SU-DHL-6 (cell line): Measurements from ENCODE around the gene VWC2L.

Experiments used
- H2AFZ ChIP-seq: fragments of 200-600 bp; sonication (generic); 2 replicates; pipeline ENCODE4 v1.6.1; 2014; ENCODE audit warnings: low read depth, mild to moderate bottlenecking, moderate library complexity, mixed read lengths, antibody characterized with exemption, low read length; ENCODE audit not compliant: severe bottlenecking
- H3F3A ChIP-seq: fragments of 200-600 bp; shearing (Covaris generic); 2 replicates; pipeline ENCODE4 v1.6.0; 2016; ENCODE audit warnings: antibody characterized with exemption, mild to moderate bottlenecking; ENCODE audit not compliant: insufficient read depth
- H3K27ac ChIP-seq: fragments of 200-600 bp; sonication (generic); 2 replicates; pipeline ENCODE4 v1.5.1; 2016; ENCODE audit warnings: low read depth, mild to moderate bottlenecking, low read length, moderate library complexity, mixed read lengths
- H3K27me3 ChIP-seq: fragments of 200-600 bp; sonication (generic), shearing (Covaris generic); 2 replicates; pipeline ENCODE4 v1.6.0; 2014; ENCODE audit warnings: mild to moderate bottlenecking, low read length
- H3K36me3 ChIP-seq: fragments of 200-600 bp; sonication (generic); 2 replicates; pipeline ENCODE4 v1.6.1; 2014; ENCODE audit warnings: mild to moderate bottlenecking, low read length, mixed read lengths
- H3K4me2 ChIP-seq: fragments of 300-600, 200-600 bp; shearing (Covaris generic), sonication (generic); 2 replicates; pipeline ENCODE4 v1.6.0; 2014; ENCODE audit warnings: low read length, low read depth, mild to moderate bottlenecking; ENCODE audit not compliant: poor library complexity, severe bottlenecking
- H3K4me3 ChIP-seq: fragments of 200-600 bp; sonication (generic); 2 replicates; pipeline ENCODE4 v1.5.1; 2014; ENCODE audit warnings: antibody characterized with exemption, low read length, mild to moderate bottlenecking, mixed read lengths; ENCODE audit not compliant: insufficient read depth, poor library complexity, severe bottlenecking
- H3K79me2 ChIP-seq: fragments of 200-600 bp; sonication (generic); 2 replicates; pipeline ENCODE4 v1.6.1; 2014; ENCODE audit warnings: mild to moderate bottlenecking, low read length, moderate library complexity; ENCODE audit not compliant: insufficient read depth
- H3K9ac ChIP-seq: fragments of 200-600 bp; sonication (generic); 2 replicates; pipeline ENCODE4 v1.7.0; 2014; ENCODE audit warnings: mild to moderate bottlenecking, low read length
- H3K9me2 ChIP-seq: fragments of 200-600 bp; sonication (generic); replicated peaks from 2 replicates; pipeline ENCODE4 v1.6.1; 2014; ENCODE audit warnings: low read length; ENCODE audit not compliant: insufficient read depth
- H3K9me3 ChIP-seq: fragments of 200-600 bp; sonication (generic); 2 replicates; pipeline ENCODE4 v1.6.1; 2014; ENCODE audit warnings: low read length, mixed read lengths; ENCODE audit not compliant: insufficient read depth
- H4K20me1 ChIP-seq: fragments of 200-600 bp; sonication (generic); 2 replicates; pipeline ENCODE4 v1.6.1; 2014; ENCODE audit warnings: low read depth, mild to moderate bottlenecking, antibody characterized with exemption, low read length, moderate library complexity, mixed read lengths
- EZH2phosphoT487 ChIP-seq: fragments of 200-600 bp; sonication (generic), shearing (Covaris generic); conservative IDR thresholded peaks from 2 replicates; pipeline ENCODE4 v1.6.1; 2018; ENCODE audit warnings: mild to moderate bottlenecking, antibody characterized with exemption, low read length, moderate library complexity, mixed read lengths
- TF ChIP-seq, protein P1 (sequence below): fragments of 200-600 bp; sonication (generic); IDR thresholded peaks from one replicate; pipeline ENCODE4 v1.5.1; 2017; ENCODE audit warnings: antibody characterized with exemption, mild to moderate bottlenecking, low read length, moderate library complexity; ENCODE audit not compliant: insufficient read depth, poor library complexity, severe bottlenecking

VWC2L gene

DNA sequence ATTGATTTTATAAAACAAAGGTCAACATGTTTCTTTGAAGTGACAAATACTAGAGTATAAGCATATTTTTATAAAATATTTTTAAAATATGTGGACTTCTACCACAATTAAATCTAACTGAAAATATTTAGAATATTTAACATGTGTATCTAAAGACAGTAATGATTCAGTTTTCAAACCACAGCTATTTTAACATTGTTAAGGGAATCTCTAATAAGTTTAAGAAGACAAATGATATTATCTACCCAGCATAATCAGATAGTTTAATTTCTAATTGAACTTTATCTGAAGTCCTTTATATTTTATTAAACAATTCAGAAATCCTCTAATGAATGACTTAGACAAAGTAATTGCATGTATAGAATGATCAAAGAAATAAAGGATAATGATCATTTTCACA is 96.2 kb downstream of the VWC2L start:
- Histone ChIP-seq H3K36me3 (no peaks in the 10 kb centered on the region), H3K9me3 (no peaks in the 10 kb centered on the region), H3K9me2 (no peaks in the 10 kb centered on the region), H3K4me3 (no peak overlapping the region), H3F3A (no peaks in the 10 kb centered on the region), H3K9ac (no peak overlapping the region), H3K27ac (no peak overlapping the region), H2AFZ (no peak overlapping the region), H3K79me2 (no peaks in the 10 kb centered on the region), H3K27me3 (no peaks in the 10 kb centered on the region), H4K20me1 (no peaks in the 10 kb centered on the region), H3K4me2 (no peak overlapping the region)
- no peak for TF ChIP-seq EZH2phosphoT487
- TF ChIP-seq, protein P1, sequence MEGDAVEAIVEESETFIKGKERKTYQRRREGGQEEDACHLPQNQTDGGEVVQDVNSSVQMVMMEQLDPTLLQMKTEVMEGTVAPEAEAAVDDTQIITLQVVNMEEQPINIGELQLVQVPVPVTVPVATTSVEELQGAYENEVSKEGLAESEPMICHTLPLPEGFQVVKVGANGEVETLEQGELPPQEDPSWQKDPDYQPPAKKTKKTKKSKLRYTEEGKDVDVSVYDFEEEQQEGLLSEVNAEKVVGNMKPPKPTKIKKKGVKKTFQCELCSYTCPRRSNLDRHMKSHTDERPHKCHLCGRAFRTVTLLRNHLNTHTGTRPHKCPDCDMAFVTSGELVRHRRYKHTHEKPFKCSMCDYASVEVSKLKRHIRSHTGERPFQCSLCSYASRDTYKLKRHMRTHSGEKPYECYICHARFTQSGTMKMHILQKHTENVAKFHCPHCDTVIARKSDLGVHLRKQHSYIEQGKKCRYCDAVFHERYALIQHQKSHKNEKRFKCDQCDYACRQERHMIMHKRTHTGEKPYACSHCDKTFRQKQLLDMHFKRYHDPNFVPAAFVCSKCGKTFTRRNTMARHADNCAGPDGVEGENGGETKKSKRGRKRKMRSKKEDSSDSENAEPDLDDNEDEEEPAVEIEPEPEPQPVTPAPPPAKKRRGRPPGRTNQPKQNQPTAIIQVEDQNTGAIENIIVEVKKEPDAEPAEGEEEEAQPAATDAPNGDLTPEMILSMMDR, result no peak

DNA sequence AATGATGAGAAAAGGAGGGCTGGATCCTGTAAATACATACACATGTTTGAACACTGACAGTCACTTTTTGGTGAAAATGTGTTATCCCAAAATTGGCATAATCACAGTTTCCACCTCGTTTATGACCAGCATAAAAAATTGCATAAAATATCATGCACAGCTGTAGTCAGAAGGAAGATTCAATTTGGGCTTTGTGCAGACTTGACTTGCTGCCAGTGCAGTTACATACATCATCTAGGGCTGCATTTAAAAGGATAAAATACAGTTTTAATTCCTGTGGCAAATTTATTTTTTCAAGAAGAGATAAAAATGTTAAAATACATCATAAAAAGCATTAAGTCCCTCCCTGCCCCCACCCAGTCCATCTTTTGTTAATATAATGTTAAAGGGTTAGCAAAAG is 103.8 kb downstream of the VWC2L start:
- no peaks in the 10 kb centered on the region for H3K9me2 ChIP-seq
- H4K20me1 ChIP-seq, result no peaks in the 10 kb centered on the region
- TF ChIP-seq, protein P1, result no peak
- TF ChIP-seq EZH2phosphoT487, result no peak
- H3K36me3 ChIP-seq, result no peaks in the 10 kb centered on the region
- H3K4me2 ChIP-seq, result no peak overlapping the region
- no peak overlapping the region for H3K4me3 ChIP-seq
- no peaks in the 10 kb centered on the region for H3K79me2 ChIP-seq
- no peak overlapping the region for H3K27ac ChIP-seq
- no peaks in the 10 kb centered on the region for H3K27me3 ChIP-seq
- H3K9me3 ChIP-seq, result no peaks in the 10 kb centered on the region
- no peak overlapping the region for H2AFZ ChIP-seq
- H3K9ac ChIP-seq, result no peak overlapping the region
- no peaks in the 10 kb centered on the region for H3F3A ChIP-seq

DNA sequence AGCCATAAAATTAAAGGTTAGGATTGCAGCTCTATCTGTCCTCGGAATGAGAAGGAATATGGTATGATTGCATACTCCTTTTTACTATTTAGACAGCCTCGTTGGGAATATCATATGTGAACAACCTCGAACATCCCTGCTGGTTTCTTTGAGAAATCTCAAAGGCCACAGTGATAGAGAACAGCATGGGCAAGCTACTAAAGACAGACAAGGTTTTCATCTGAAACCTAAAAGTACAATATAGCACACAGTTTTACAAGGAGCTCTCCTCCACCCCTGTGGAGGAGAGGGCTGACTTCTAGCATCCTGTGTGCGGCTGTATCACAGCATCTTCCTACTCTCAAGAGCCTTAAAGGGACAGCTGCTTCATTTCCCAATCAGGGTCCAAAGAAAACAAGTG is 104.3 kb downstream of the VWC2L start:
- Histone ChIP-seq H3K27me3 (no peaks in the 10 kb centered on the region), H3K4me2 (no peak overlapping the region), H3K9ac (no peak overlapping the region), H3K79me2 (no peaks in the 10 kb centered on the region), H3K27ac (no peak overlapping the region), H2AFZ (no peak overlapping the region), H3K9me3 (no peaks in the 10 kb centered on the region), H3K9me2 (no peaks in the 10 kb centered on the region), H4K20me1 (no peaks in the 10 kb centered on the region), H3F3A (no peaks in the 10 kb centered on the region), H3K36me3 (no peaks in the 10 kb centered on the region), H3K4me3 (no peak overlapping the region)
- no peak for TF ChIP-seq EZH2phosphoT487

DNA sequence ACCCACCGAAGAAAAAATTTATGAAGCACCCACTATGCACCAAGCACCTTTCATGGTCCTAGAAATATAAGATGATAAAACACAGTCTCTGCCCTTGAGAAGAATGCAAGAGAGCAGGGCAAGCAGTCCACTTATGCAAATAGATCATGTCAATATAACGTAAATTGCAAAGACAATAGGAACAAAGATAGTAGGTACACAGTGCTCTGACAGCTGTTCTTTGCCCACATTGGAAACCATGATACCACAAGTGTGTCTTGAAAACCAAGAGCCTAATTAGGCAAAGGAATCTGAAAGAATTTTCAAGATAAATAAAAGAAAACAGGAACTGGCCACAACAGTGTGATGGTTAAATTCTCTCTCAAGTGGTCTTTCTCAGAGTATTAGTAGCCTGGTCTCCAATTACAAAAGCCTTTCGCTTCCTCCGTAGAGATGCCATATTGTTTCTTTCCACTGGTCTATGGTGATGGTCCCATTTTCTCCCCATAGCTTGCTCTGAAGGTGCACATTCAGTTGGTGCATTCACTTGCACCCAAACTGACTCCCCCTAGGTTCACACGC is 108.5 kb downstream of the VWC2L start:
- H3K36me3 ChIP-seq, result no peaks in the 10 kb centered on the region
- TF ChIP-seq, protein P1, result no peak
- no peak for TF ChIP-seq EZH2phosphoT487
- H3K9ac ChIP-seq, result no peak overlapping the region
- no peak overlapping the region for H3K4me2 ChIP-seq
- no peaks in the 10 kb centered on the region for H3K9me3 ChIP-seq
- H4K20me1 ChIP-seq, result no peaks in the 10 kb centered on the region
- H3K27me3 ChIP-seq, result no peaks in the 10 kb centered on the region
- H3K4me3 ChIP-seq, result no peak overlapping the region
- no peaks in the 10 kb centered on the region for H3K79me2 ChIP-seq
- H3F3A ChIP-seq, result no peaks in the 10 kb centered on the region
- H3K27ac ChIP-seq, result no peak overlapping the region
- H2AFZ ChIP-seq, result no peak overlapping the region
- H3K9me2 ChIP-seq, result no peaks in the 10 kb centered on the region
